Skeletal muscle tissue (tissue), 4 donors: ENCODE results near the gene SMAP2. TPM values are rescaled to one million over a fixed set of nuclear protein-coding genes. Genes with fewer than 3 reads are reported as not detected.

ENCODE experiments used
- H3K27ac ChIP-seq: one replicate; pipeline ENCODE4 v1.7.0; 2013; ENCODE audit warnings: mild to moderate bottlenecking, low read depth, low read length, inconsistent platforms
- H3K27me3 ChIP-seq, 3 donors: one replicate each; pipeline ENCODE4 v1.7.0; 2013; ENCODE audit warnings: low read length in 3 of 3; ENCODE audit not compliant: control insufficient read depth in 3 of 3, insufficient read depth in 3 of 3
- H3K36me3 ChIP-seq, 3 donors: one replicate each; pipeline ENCODE4 v1.7.0; 2013; ENCODE audit warnings: low read length in 3 of 3; ENCODE audit not compliant: control insufficient read depth in 3 of 3, insufficient read depth in 3 of 3
- H3K4me1 ChIP-seq, 3 donors: one replicate each; pipeline ENCODE4 v1.7.0; 2013; ENCODE audit warnings: low read length in 3 of 3, mild to moderate bottlenecking in 3 of 3; ENCODE audit not compliant: control insufficient read depth in 3 of 3, insufficient read depth in 3 of 3
- H3K4me3 ChIP-seq, 3 donors: one replicate each; pipeline ENCODE4 v1.7.0; 2013; ENCODE audit warnings: low read length in 3 of 3
- H3K9ac ChIP-seq, 3 donors: one replicate each; pipeline ENCODE4 v1.7.0; 2013; ENCODE audit warnings: low read length in 3 of 3, mild to moderate bottlenecking in 3 of 3, moderate library complexity in 2 of 3, low read depth in 1 of 3
- H3K9me3 ChIP-seq, 3 donors: one replicate each; pipeline ENCODE4 v1.7.0; 2013; ENCODE audit warnings: low read length in 3 of 3; ENCODE audit not compliant: control insufficient read depth in 3 of 3
- total RNA-seq: library from RNA; depleted of rRNA; stranded (reverse); fragments of >200 nt; gene quantifications from one replicate; pipeline ENCODE4 v1.2.3, GENCODE V29; 2014
- donor health status: Osteomylitis.

The SMAP2 gene
- total RNA-seq, 1 donor from 2014 or later: 9.9 TPM

- Histone ChIP-seq H3K4me1 (no peaks in the 10 kb centered on the region), H3K27ac (no peak overlapping the region), H3K27me3 (no peaks in the 10 kb centered on the region), H3K9me3 (no peaks in the 10 kb centered on the region), H3K9ac (no peak overlapping the region), H3K36me3 (no peaks in the 10 kb centered on the region), H3K4me3 (no peak overlapping the region)
Measured at GRCh38 chr1:40432644-40433390, 59.3 kb downstream of the SMAP2 start.

GRCh38 chr1:40435471-40435870, 61.9 kb downstream of the SMAP2 start:
- H3K36me3 ChIP-seq: no peaks in the 10 kb centered on the region
- no peaks in the 10 kb centered on the region for H3K9me3 ChIP-seq
- H3K9ac ChIP-seq: no peak overlapping the region
- no peak overlapping the region for H3K27ac ChIP-seq
- H3K4me1 ChIP-seq: no peaks in the 10 kb centered on the region
- no peaks in the 10 kb centered on the region for H3K27me3 ChIP-seq
- no peak overlapping the region for H3K4me3 ChIP-seq

- no peak overlapping the region for H3K9ac ChIP-seq
Measured at GRCh38 chr1:40435876-40436275, 62.3 kb downstream of the SMAP2 start.

GRCh38 chr1:40438391-40439015, 65.0 kb downstream of the SMAP2 start:
- Histone ChIP-seq H3K9ac (no peak overlapping the region), H3K4me1 (no peaks in the 10 kb centered on the region), H3K27me3 (no peaks in the 10 kb centered on the region), H3K4me3 (no peak overlapping the region), H3K36me3 (no peaks in the 10 kb centered on the region), H3K27ac (no peak overlapping the region), H3K9me3 (no peaks in the 10 kb centered on the region)

More at GRCh38 chr1:40435876-40436275, 62.3 kb downstream of the SMAP2 start:
- no peaks in the 10 kb centered on the region for H3K27me3 ChIP-seq
- H3K27ac ChIP-seq: no peak overlapping the region
- H3K9me3 ChIP-seq: no peaks in the 10 kb centered on the region
- H3K36me3 ChIP-seq: no peaks in the 10 kb centered on the region
- no peak overlapping the region for H3K4me3 ChIP-seq
- no peaks in the 10 kb centered on the region for H3K4me1 ChIP-seq

- Histone ChIP-seq H3K27ac (no peak overlapping the region), H3K9me3 (no peaks in the 10 kb centered on the region), H3K36me3 (no peaks in the 10 kb centered on the region), H3K27me3 (no peaks in the 10 kb centered on the region), H3K9ac (no peak overlapping the region), H3K4me1 (no peaks in the 10 kb centered on the region), H3K4me3 (no peak overlapping the region)
Measured at GRCh38 chr1:40439247-40439646, 65.7 kb downstream of the SMAP2 start.

GRCh38 chr1:40449684-40450494, 76.4 kb downstream of the SMAP2 start, which contains the start of gene ZFP69B:
ZFP69B (plus strand) TSS chr1:40450476; CDS start chr1:40450962, 486 bp downstream.
- Histone ChIP-seq H3K4me3 (peak within 1 kb of the TSS; percentile 88 to 90 (median 89)), H3K36me3 (no peaks in the 10 kb centered on the region), H3K27me3 (no peaks in the 10 kb centered on the region), H3K4me1 (peaks cover 7 to 16% (median 10%) of the 10 kb centered on the region in 3 donors), H3K27ac (peak within 1 kb of the TSS; percentile 56), H3K9ac (peak within 1 kb of the TSS; percentile 73 to 82 (median 81)), H3K9me3 (no peaks in the 10 kb centered on the region)

- Histone ChIP-seq H3K4me1 (peaks cover 7 to 16% (median 10%) of the 10 kb centered on the region in 3 donors), H3K27me3 (no peaks in the 10 kb centered on the region), H3K4me3 (peak overlapping the region; percentile 88 to 90 (median 89)), H3K9me3 (no peaks in the 10 kb centered on the region), H3K9ac (peak overlapping the region; percentile 73 to 81 (median 79)), H3K27ac (peak overlapping the region; percentile 56), H3K36me3 (no peaks in the 10 kb centered on the region)
Measured at GRCh38 chr1:40450495-40451237, 77.1 kb downstream of the SMAP2 start.

- Histone ChIP-seq H3K27me3 (no peaks in the 10 kb centered on the region), H3K27ac (no peak overlapping the region), H3K9me3 (no peaks in the 10 kb centered on the region), H3K9ac (no peak overlapping the region), H3K4me1 (peaks cover 7 to 16% (median 10%) of the 10 kb centered on the region in 3 donors), H3K4me3 (peak overlapping the region in 2 of 3 donors; percentile 43 to 88), H3K36me3 (no peaks in the 10 kb centered on the region)
Measured at GRCh38 chr1:40451238-40451585, 77.7 kb downstream of the SMAP2 start.

GRCh38 chr1:40454873-40455272, 81.3 kb downstream of the SMAP2 start:
- Histone ChIP-seq H3K9ac (no peak overlapping the region), H3K4me3 (peak overlapping the region in 1 of 3 donors; percentile 18), H3K27me3 (no peaks in the 10 kb centered on the region), H3K27ac (no peak overlapping the region), H3K36me3 (peaks cover 4 to 13% (median 8%) of the 10 kb centered on the region in 3 donors), H3K9me3 (peaks cover 3 to 23% (median 6%) of the 10 kb centered on the region in 3 donors), H3K4me1 (peaks cover 5 to 9% (median 7%) of the 10 kb centered on the region in 3 donors)
